ENCODE results near the gene CPB1.

CPB1 gene

DNA sequence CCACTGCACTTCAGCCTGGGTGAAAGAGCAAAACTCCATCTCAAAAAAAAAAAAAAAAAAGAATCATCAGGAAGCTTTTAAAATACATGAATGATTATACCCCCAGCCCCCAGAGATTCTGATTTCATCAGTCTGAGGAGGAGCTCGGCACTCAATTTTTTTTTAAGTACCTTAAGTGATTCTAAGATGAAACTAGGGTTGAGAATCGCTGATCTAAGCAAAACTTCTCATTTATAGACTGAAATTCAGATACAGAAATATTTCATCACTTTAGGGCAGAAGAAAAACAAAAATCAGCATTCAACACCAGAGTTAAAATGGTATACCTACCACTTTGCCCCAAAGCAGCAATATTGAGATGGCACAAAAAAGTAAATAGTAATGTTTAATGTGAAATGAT lies 62.2 kb downstream of the CPB1 start:
- TF ChIP-seq POU2F2 (IDR thresholded peaks at IDR 0.05; ENCODE audit: low read depth, low read length) (no peak), TAF1 (IDR thresholded peaks at IDR 0.05; ENCODE audit: low read depth, low read length) (no peak), PAX5 (IDR thresholded peaks at IDR 0.05; ENCODE audit: insufficient read depth, low read length, severe bottlenecking) (no peak), POLR2AphosphoS5 (IDR thresholded peaks at IDR 0.05; ENCODE audit: low read depth, low read length) (no peak), SPI1 (IDR thresholded peaks at IDR 0.05; ENCODE audit: low read depth, low read length) (no peak), POLR2A (IDR thresholded peaks at IDR 0.05; ENCODE audit: low read depth, low read length) (no peak)
- FAIRE-seq: no peak
- no peak for DNase-seq (ENCODE audit: insufficient read length, low spot score)

DNA sequence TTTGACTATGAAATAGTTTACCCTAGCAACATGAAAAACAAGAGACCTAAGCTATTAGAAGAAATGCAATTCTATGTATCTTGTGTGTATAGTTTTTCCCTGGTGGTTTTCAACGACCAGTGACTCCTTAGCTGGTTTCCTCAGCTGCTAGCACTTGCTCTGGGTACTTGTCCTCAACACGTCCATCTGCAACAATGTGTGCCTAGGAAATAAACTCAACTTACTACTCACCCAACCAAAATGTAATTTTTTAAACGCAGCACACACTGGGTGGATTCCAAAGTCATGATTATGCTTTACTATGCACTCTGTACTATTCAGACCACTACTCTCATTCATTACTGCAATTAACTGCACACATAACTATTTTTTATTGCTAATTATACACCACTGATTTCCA lies 68.5 kb downstream of the CPB1 start:
- TF ChIP-seq POLR2AphosphoS5 (IDR thresholded peaks at IDR 0.05; ENCODE audit: low read depth, low read length) (no peak), POU2F2 (IDR thresholded peaks at IDR 0.05; ENCODE audit: low read depth, low read length) (no peak), PAX5 (IDR thresholded peaks at IDR 0.05; ENCODE audit: insufficient read depth, low read length, severe bottlenecking) (no peak), POLR2A (IDR thresholded peaks at IDR 0.05; ENCODE audit: low read depth, low read length) (no peak), TAF1 (IDR thresholded peaks at IDR 0.05; ENCODE audit: low read depth, low read length) (no peak), SPI1 (IDR thresholded peaks at IDR 0.05; ENCODE audit: low read depth, low read length) (no peak)
- no peak for FAIRE-seq
- DNase-seq (ENCODE audit: insufficient read length, low spot score): no peak

DNA sequence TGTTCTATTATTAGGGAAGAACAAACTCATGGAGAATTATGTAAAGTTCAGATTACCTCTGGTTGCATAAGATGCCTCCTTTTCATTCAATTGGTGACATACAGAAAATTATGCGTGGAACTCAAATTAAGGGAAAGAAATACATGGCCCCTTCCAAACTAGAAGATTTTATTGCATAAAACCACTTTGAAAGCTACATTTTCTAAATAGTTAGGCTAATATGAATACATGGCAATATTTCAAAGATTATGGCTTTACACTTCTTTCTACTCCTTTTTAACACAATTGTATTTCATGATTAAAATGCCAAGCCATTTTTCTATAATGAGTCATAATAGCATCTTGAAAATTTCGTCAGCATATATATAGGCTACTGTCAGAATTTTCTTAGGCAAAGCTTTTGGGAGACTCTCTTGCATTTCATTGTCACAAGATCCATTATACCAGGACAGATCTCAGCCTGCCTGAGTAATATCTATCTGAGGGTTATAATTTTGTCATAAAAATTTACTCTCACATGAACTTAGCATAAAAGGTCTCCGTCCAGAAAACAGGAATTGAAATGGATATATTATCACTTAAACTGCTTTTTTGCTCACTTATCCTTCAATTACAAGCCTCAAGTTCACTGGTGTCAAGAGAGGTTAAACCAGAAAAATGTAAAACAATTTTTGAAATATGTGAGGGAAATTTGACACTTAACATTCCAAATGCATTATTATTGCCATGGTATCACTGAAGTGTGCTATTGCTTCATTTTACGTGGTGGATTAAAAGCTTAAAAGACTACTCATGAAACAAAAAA lies 74.6 kb downstream of the CPB1 start:
- FAIRE-seq: no peak
- TF ChIP-seq POU2F2 (IDR thresholded peaks at IDR 0.05; ENCODE audit: low read depth, low read length) (no peak), POLR2A (IDR thresholded peaks at IDR 0.05; ENCODE audit: low read depth, low read length) (no peak), TAF1 (IDR thresholded peaks at IDR 0.05; ENCODE audit: low read depth, low read length) (no peak)

DNA sequence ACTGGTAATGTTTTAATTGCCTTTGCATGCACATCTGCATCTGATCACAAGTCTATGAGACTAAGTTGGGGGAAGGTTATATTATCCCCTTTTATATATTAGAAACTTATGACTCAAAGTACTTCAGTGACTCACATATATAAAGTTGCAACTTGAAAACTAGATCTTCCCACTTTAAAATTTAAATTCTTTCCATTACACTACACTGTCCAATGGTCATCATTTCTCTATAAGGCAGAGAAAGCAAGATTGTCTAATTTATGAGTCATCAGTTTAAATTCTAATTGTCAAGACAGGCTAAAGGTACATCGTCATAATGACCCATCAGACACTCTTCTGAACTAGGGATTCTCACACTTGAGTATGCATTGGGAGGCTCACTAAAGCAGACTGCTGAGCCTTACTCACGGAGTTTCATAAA lies 75.4 kb downstream of the CPB1 start:
- DNase-seq (ENCODE audit: insufficient read length, low spot score): no peak
- FAIRE-seq: no peak
- TF ChIP-seq PAX5 (IDR thresholded peaks at IDR 0.05; ENCODE audit: insufficient read depth, low read length, severe bottlenecking) (no peak), SPI1 (IDR thresholded peaks at IDR 0.05; ENCODE audit: low read depth, low read length) (no peak), POLR2A (IDR thresholded peaks at IDR 0.05; ENCODE audit: low read depth, low read length) (no peak), TAF1 (IDR thresholded peaks at IDR 0.05; ENCODE audit: low read depth, low read length) (no peak), POU2F2 (IDR thresholded peaks at IDR 0.05; ENCODE audit: low read depth, low read length) (no peak), POLR2AphosphoS5 (IDR thresholded peaks at IDR 0.05; ENCODE audit: low read depth, low read length) (no peak)

More for the DNA sequence above, 74.6 kb downstream of the CPB1 start:
- DNase-seq (ENCODE audit: insufficient read length, low spot score): no peak

DNA sequence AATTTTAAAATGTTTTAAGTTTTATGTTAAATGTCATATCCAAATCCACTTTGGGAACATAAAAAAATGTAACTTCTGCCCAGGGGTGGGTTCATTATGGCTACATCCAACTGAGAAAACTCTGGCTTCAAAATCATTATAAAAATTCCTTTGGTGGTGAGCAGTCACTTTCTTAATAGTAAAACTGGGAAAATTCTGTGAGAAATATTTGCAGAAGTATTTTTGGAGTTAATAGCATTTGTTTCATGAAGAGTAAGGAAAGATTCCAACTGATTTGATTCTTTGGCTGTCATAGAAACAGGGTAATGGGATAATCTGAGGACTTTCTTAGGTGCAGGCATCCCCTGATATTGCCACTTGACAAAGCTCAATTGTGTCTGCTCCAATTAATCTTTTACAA lies 76.3 kb downstream of the CPB1 start:
- TF ChIP-seq TAF1 (IDR thresholded peaks at IDR 0.05; ENCODE audit: low read depth, low read length): no peak
- no peak for TF ChIP-seq POLR2A (IDR thresholded peaks at IDR 0.05; ENCODE audit: low read depth, low read length)
- no peak for TF ChIP-seq SPI1 (IDR thresholded peaks at IDR 0.05; ENCODE audit: low read depth, low read length)
- no peak for TF ChIP-seq POU2F2 (IDR thresholded peaks at IDR 0.05; ENCODE audit: low read depth, low read length)
- no peak for TF ChIP-seq POLR2AphosphoS5 (IDR thresholded peaks at IDR 0.05; ENCODE audit: low read depth, low read length)
- TF ChIP-seq PAX5 (IDR thresholded peaks at IDR 0.05; ENCODE audit: insufficient read depth, low read length, severe bottlenecking): no peak
- no peak for FAIRE-seq

DNA sequence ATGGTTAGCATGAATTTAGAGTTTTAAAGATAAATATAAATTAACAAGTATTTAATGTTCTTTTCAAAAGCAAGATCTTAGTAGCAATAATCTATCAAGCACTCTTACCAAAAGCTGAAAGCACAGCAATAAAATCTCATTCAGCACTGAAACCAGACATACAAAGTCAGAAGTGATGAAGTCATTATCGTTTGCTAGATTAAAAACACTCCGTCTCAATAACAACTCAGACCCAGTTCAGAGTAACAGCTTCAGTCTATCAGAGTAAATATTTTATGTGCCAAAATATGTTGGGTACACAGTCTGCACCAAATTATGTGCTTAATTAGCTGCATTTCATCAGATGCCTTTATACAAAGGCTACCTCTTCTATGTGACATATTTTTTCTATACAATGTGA lies 79.1 kb downstream of the CPB1 start:
- FAIRE-seq: no peak
- DNase-seq (ENCODE audit: insufficient read length, low spot score): no peak
- TF ChIP-seq PAX5 (IDR thresholded peaks at IDR 0.05; ENCODE audit: insufficient read depth, low read length, severe bottlenecking): no peak
- TF ChIP-seq POLR2AphosphoS5 (IDR thresholded peaks at IDR 0.05; ENCODE audit: low read depth, low read length): no peak
- no peak for TF ChIP-seq POLR2A (IDR thresholded peaks at IDR 0.05; ENCODE audit: low read depth, low read length)
- no peak for TF ChIP-seq TAF1 (IDR thresholded peaks at IDR 0.05; ENCODE audit: low read depth, low read length)
- no peak for TF ChIP-seq POU2F2 (IDR thresholded peaks at IDR 0.05; ENCODE audit: low read depth, low read length)
- no peak for TF ChIP-seq SPI1 (IDR thresholded peaks at IDR 0.05; ENCODE audit: low read depth, low read length)

More for the DNA sequence above, 76.3 kb downstream of the CPB1 start:
- DNase-seq (ENCODE audit: insufficient read length, low spot score): no peak

Measured in GM12891 (cell line).